GF-D8 (cell line): ENCODE results near the gene COQ2.

Source experiments
- DNase-seq: peaks from one replicate; lab custom pipeline; 2025; lab: John Stamatoyannopoulos, UW

Gene COQ2

GRCh38 chr4:83216959-83217683 is 67.5 kb downstream of the COQ2 start:
- no peak for DNase-seq

- no peak for DNase-seq
Observed at GRCh38 chr4:83214079-83214478, 70.5 kb downstream of the COQ2 start.
